D721Med (cell line): ENCODE measurements around the gene ACOT13.
A peak's percentile ranks its signal among the peaks of the same experiment; 100 is the strongest.
"Not testable (repeated sequence)": the region's sequence is repeated elsewhere in the genome, so short reads cannot be mapped to it uniquely, and the experiment has no call there.

Source experiments
- DNase-seq: peaks from one replicate; pipeline ENCODE4 v3.0.0; 2011; ENCODE audit warnings: low spot score; ENCODE audit not compliant: insufficient read length
- FAIRE-seq: peaks from 2 replicates; lab custom pipeline; 2011; peaks lifted over from hg19 to GRCh38; lab: Jason Lieb, UNC
- CTCF ChIP-seq: IDR thresholded peaks from 2 replicates; pipeline ENCODE4 v1.5.1; 2012; ENCODE audit warnings: mild to moderate bottlenecking, control low read depth; ENCODE audit not compliant: insufficient read depth; ENCODE audit errors: missing control alignments

ACOT13 gene

GRCh38 chr6:24632573-24632972 is 34.3 kb upstream of the ACOT13 start:
- DNase-seq (peak; percentile 24), FAIRE-seq (peak; percentile 61)
- TF ChIP-seq CTCF: no peak

- no peak for TF ChIP-seq CTCF
- FAIRE-seq: no peak
- no peak for DNase-seq
Measured at GRCh38 chr6:24636681-24637080, 30.2 kb upstream of the ACOT13 start.

GRCh38 chr6:24640166-24640565 is 26.7 kb upstream of the ACOT13 start:
- FAIRE-seq (no peak), DNase-seq (no peak)
- TF ChIP-seq CTCF: no peak

- FAIRE-seq, DNase-seq: not testable (repeated sequence)
Measured at GRCh38 chr6:24640631-24641030, 26.2 kb upstream of the ACOT13 start.

GRCh38 chr6:24642061-24642460 is 24.8 kb upstream of the ACOT13 start:
- DNase-seq (no peak), FAIRE-seq (no peak)
- TF ChIP-seq CTCF: no peak

GRCh38 chr6:24643920-24644319 is 23.0 kb upstream of the ACOT13 start:
- DNase-seq (no peak), FAIRE-seq (no peak)
- no peak for TF ChIP-seq CTCF

GRCh38 chr6:24644377-24644776 is 22.5 kb upstream of the ACOT13 start:
- no peak for TF ChIP-seq CTCF
- FAIRE-seq: no peak
- no peak for DNase-seq

GRCh38 chr6:24646771-24647170 is 20.1 kb upstream of the ACOT13 start:
- no peak for FAIRE-seq
- TF ChIP-seq CTCF: no peak

More at GRCh38 chr6:24646771-24647170, 20.1 kb upstream of the ACOT13 start:
- no peak for DNase-seq
